ENCODE results near the gene TRIM2.

GRCh38 chr4:153296040-153296823 lies 92.0 kb downstream of the TRIM2 start:
- TF ChIP-seq POLR2AphosphoS5 (IDR thresholded peaks at IDR 0.05; ENCODE audit: low read depth, low read length) (no peak), TAF1 (IDR thresholded peaks at IDR 0.05; ENCODE audit: low read depth, low read length) (no peak), SPI1 (IDR thresholded peaks at IDR 0.05; ENCODE audit: low read depth, low read length) (no peak)

Measured in GM12891 (cell line).